GM13977 (cell line): Measurements from ENCODE around the gene MRGPRE.
A peak's percentile ranks its signal among the peaks of the same experiment; 100 is the strongest.

Experiments used
- DNase-seq: peaks from one replicate; pipeline ENCODE4 v3.0.0; 2012; ENCODE audit warnings: low spot score
- in situ Hi-C: fragments of 300-500 bp; cut with MboI; formaldehyde crosslinking; loops from one replicate; pipeline ENCODE4 v1.12.0; 2022; ENCODE audit warnings: low sequenced_read_pairs, low pct_unique_long_range_greater_than_20kb, mixed read lengths, inconsistent platforms; ENCODE audit not compliant: unreplicated experiment
- TF ChIP-seq, protein P1 (sequence below): IDR thresholded peaks from 2 replicates; pipeline ENCODE4 v1.5.1; 2012; ENCODE audit warnings: mild to moderate bottlenecking, control low read depth; ENCODE audit not compliant: insufficient read depth; ENCODE audit errors: extremely low read depth, missing control alignments

MRGPRE gene

DNA sequence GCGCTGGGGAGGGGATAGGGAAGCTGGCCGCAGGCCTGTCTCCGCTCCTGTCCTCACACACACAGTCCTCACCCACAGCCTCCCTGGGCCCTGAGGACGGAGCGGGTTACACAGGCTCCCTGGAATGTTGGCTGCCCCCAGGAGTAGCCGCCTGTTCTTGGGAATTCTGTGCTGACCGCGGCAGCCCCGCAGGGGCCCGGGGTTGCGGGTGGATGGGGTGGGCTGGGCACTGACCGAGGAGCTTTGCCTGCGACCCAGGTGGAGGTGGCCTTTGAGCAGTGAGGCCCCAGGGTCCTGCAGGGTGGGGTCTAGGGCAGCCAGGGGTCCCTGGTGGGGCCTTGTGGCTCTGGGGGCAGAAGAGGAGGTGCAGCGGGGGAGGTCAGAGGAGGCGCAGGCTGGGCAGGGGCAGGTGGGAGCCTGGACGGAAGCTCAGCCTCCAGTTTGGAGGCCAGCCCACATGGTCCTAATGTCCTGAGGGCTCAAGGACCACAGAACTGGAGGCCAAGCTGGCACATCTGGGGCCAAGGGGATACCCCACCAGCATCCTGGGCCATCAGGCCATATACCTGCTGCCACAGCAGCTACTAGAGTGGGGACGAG is 7.0 kb downstream of the MRGPRE start:
- peak; percentile 17 for DNase-seq
- in situ Hi-C loops, result no loop called here
- TF ChIP-seq, protein P1, sequence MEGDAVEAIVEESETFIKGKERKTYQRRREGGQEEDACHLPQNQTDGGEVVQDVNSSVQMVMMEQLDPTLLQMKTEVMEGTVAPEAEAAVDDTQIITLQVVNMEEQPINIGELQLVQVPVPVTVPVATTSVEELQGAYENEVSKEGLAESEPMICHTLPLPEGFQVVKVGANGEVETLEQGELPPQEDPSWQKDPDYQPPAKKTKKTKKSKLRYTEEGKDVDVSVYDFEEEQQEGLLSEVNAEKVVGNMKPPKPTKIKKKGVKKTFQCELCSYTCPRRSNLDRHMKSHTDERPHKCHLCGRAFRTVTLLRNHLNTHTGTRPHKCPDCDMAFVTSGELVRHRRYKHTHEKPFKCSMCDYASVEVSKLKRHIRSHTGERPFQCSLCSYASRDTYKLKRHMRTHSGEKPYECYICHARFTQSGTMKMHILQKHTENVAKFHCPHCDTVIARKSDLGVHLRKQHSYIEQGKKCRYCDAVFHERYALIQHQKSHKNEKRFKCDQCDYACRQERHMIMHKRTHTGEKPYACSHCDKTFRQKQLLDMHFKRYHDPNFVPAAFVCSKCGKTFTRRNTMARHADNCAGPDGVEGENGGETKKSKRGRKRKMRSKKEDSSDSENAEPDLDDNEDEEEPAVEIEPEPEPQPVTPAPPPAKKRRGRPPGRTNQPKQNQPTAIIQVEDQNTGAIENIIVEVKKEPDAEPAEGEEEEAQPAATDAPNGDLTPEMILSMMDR, result no peak

DNA sequence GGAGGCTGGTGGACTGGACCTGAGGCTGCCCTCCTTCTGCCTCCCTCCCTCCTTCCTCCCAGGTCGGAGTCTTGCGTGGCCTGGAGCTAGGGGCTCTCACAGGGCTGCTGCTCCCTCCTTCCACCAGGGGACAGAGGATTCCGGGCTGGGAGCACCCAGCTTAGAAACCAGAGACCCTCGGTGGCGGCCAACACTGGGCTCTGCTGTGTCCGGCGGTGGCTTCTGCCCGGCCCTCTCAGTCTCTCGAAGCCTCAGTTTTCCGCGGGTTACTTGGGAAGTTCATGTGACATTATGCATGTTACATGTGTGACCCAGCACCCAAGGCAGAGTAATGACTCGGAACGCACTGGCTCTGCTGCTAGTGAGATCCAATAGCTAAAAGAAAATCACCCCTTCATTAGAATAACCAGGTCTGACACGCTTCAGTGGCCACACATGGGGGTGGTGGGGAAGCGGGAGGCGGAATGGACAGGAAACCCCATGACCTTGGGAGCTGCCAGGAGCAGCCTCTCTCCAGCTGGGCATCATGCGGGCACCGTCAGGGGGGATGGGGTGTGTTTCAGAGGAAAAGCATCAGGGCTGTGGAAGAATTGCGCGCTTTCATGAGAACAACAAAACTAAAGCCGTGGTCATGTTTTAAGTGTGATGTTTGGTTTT is 7.7 kb downstream of the MRGPRE start:
- in situ Hi-C loops, result no loop called here
- peak; percentile 17 for DNase-seq
- TF ChIP-seq, protein P1, result no peak

- peak; percentile 17 for DNase-seq
- TF ChIP-seq, protein P1, result no peak
- in situ Hi-C loops, result no loop called here
These were observed 8.3 kb downstream of the MRGPRE start for GRCh38 chr11:3223932-3224381.

DNA sequence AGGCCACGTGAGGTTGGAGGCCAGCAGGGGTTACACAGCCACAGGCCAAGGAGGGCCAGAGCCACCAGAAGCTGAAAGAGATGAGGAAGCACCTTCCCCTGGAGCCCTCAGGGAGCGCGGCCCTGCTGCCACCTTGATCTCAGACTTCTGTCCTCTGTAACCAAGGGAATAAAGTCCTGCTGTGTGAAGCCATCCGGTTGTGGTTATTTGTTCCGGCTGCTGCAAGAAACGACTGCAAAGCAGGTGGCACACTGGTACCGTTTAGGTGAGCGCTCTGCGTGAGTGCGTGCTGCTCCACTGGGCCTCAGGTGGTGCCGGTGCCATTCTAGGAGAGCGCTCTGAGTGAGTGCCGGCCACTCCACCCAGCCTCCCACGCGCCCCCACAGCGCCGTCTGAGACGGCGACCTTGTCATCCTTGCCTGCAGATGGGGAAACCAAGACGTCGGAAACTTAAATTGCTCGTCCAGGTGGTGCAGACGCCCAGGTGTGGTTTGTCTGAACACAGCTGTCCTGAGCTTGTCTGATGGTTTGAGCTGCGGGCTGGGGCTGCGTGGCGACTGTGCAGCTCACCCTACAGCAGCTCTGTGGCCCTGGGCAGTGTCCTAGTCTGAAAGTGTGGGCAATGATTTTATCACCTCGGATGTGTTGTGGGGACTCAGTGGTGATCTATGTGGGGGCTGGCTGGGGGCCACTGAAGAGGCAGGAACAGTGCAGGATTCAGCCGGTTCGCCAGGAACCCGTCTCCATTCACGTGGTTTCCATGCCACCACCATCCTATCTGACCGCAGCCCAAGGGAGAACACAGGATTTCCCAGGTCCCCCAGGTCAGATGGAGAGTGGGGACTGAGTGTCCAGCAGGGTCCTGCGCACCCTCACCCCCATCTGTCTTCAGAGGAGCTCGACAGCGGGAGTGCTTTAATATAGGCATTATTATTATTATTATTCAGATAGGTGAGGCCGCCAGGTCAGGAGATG is 9.0 kb downstream of the MRGPRE start:
- peak; percentile 21 for DNase-seq
- TF ChIP-seq, protein P1, result no peak
- in situ Hi-C loops, result no loop called here

DNA sequence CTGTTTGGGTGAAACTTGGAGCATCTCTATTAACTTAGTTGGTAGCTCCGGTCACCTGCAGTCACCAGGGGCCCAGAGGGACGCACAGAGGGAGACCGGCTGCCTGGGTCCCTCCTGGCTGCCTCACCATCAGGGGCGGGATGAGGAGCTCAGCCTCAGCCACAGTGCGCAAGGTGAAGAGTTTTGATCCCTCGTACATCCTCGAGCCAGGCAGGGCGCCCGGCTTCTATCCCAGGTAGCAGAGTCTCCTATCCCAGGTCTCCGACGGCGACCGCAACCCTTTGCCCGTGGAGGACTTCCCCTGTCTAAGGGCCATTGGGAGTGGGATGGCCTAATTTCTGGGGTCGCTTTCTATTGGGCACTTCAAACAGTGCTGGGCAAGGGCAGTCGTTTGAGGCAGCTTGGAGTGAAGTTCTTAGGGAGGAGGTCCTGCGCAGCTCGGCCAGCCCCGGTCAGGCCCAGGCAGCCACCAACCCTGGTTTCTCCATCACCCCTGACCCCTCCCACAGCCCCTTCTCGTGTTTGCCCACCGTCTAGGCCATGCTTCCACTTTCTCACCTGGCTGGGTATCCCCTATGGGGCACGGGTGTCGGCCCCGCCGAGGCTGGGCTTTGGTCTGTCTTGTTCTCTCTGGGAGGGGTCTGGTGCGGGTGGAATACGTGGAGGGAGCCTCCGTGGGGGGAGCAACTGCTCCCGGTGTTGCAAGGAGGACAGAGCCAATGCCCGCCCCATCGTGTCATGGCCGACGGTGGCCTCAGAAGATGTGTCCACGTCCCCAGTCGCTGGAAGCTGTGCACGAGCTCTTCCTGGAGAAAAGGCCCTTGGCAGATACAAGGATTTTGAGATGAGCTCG is 10.0 kb downstream of the MRGPRE start:
- in situ Hi-C loops, result no loop called here
- TF ChIP-seq, protein P1, result no peak
- DNase-seq, result no peak

- in situ Hi-C loops, result no loop called here
These were observed 10.7 kb downstream of the MRGPRE start for GRCh38 chr11:3221408-3222002.

More at GRCh38 chr11:3221408-3222002, 10.7 kb downstream of the MRGPRE start:
- TF ChIP-seq, protein P1, result no peak
- no peak for DNase-seq
